NT2/D1 (cell line): ENCODE results near the gene RHOT2.

Source experiments
- DNase-seq: peaks from one replicate; pipeline ENCODE4 v3.0.0-alpha.2; 2011; ENCODE audit warnings: low read depth, low spot score
- H3K27me3 ChIP-seq: 2 replicates; pipeline ENCODE4 v1.6.0; 2011; ENCODE audit warnings: mild to moderate bottlenecking; ENCODE audit not compliant: insufficient read length, insufficient read depth
- H3K36me3 ChIP-seq: 2 replicates; pipeline ENCODE4 v1.6.1; 2011; ENCODE audit warnings: mild to moderate bottlenecking, low read length, mixed read lengths; ENCODE audit not compliant: insufficient read depth, insufficient read length
- H3K4me1 ChIP-seq: 2 replicates; pipeline ENCODE4 v1.5.1; 2011; ENCODE audit not compliant: insufficient read depth, insufficient read length
- H3K4me3 ChIP-seq: 2 replicates; pipeline ENCODE4 v1.5.1; 2011; ENCODE audit warnings: low read depth; ENCODE audit not compliant: insufficient read length
- H3K9ac ChIP-seq: 2 replicates; pipeline ENCODE4 v1.6.0; 2011; ENCODE audit warnings: low read depth; ENCODE audit not compliant: insufficient read length
- H3K9me3 ChIP-seq: 2 replicates; pipeline ENCODE4 v1.5.1; 2011; ENCODE audit warnings: mild to moderate bottlenecking, low read length; ENCODE audit not compliant: insufficient read depth
- SUZ12 ChIP-seq: IDR thresholded peaks from 2 replicates; pipeline ENCODE4 v1.6.1; 2011; ENCODE audit not compliant: insufficient read length, insufficient read depth; ENCODE audit errors: extremely low read depth
- YY1 ChIP-seq: IDR thresholded peaks from 2 replicates; pipeline ENCODE4 v1.6.1; 2011; ENCODE audit not compliant: insufficient read length, insufficient read depth
- ZNF274 ChIP-seq: IDR thresholded peaks from 2 replicates; pipeline ENCODE4 v1.6.1; 2011; ENCODE audit warnings: mild to moderate bottlenecking, low read depth, low read length

Gene RHOT2

GRCh38 chr16:645852-646678 lies 21.9 kb upstream of the RHOT2 start:
- H3K9me3 ChIP-seq = no peaks in the 10 kb centered on the region
- peaks cover 9% of the 10 kb centered on the region for H3K27me3 ChIP-seq
- H3K4me3 ChIP-seq = no peak overlapping the region
- peak overlapping the region; percentile 42 for H3K9ac ChIP-seq
- DNase-seq = no peak
- peaks cover 32% of the 10 kb centered on the region for H3K4me1 ChIP-seq
- H3K36me3 ChIP-seq = peaks cover 23% of the 10 kb centered on the region
- no peak for TF ChIP-seq SUZ12
- no peak for TF ChIP-seq YY1
- no peak for TF ChIP-seq ZNF274

DNA sequence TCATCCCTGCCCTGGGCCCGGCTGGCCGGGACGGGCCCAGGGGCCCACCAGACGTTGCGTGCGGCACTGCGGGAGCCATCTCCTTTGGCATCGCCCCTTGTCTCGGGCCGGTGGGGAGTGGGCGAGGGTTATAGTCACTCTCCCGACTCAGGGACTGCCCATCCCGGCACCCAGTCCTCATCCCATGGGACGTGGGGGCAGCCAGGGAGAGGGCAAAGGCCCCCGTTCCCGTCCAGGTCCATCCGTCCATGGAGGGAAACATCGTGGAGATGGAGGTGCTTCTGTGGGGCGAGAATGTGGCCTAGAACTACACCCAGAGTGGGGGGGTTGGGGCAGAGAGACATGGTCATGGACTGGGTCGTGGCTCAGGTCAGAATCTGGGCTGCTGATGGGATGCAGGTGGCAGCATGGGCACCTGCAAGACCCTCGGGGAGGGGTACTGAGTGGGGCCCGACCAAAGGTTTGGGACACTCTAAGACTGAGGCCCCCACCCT lies 21.2 kb upstream of the RHOT2 start:
- no peak overlapping the region for H3K4me3 ChIP-seq
- no peak for TF ChIP-seq YY1
- TF ChIP-seq ZNF274 = no peak
- no peak for TF ChIP-seq SUZ12
- H3K4me1 ChIP-seq = peaks cover 32% of the 10 kb centered on the region
- H3K9ac ChIP-seq = no peak overlapping the region
- no peak for DNase-seq
- H3K27me3 ChIP-seq = peaks cover 9% of the 10 kb centered on the region
- H3K36me3 ChIP-seq = peaks cover 29% of the 10 kb centered on the region
- H3K9me3 ChIP-seq = no peaks in the 10 kb centered on the region

GRCh38 chr16:647173-647902 lies 20.6 kb upstream of the RHOT2 start:
- peaks cover 32% of the 10 kb centered on the region for H3K4me1 ChIP-seq

DNA sequence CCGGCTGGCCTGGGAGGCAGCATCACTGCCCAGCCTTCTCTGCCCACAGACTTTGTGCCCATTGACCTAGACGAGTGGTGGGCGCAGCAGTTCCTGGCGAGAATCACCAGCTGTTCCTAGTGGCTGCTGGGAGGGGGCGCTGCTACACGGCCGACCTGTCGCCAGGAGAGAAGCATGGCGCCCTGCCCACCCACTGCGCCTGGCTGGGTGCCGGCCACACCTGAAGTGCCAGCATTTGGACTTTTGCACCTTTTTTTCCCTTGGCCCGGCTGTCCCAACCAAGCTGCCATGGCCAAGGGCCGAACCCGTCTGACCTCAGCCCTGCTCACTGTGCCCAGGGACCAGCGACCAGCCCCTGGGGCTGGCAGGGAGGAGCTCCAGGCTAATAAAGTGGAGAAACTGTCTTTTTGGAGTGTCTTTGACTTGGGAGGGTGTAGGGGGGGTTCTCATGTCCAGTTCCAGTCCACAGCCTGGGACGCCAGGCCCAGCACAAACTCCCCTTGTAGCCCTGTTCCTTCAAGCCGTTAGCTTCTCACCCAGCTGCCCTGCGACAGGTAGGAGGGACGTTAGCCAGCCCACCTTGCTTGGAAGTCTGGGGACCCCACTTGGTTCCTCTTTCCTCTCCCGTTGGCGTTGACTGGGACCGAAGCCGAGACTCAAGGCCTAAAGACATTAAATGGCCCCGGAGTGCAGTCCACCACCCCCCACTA lies 19.7 kb upstream of the RHOT2 start:
- no peaks in the 10 kb centered on the region for H3K9me3 ChIP-seq
- no peak for DNase-seq
- H3K4me3 ChIP-seq = peak overlapping the region; percentile 90
- no peaks in the 10 kb centered on the region for H3K27me3 ChIP-seq
- peak overlapping the region; percentile 96 for H3K9ac ChIP-seq
- H3K4me1 ChIP-seq = peaks cover 27% of the 10 kb centered on the region
- H3K36me3 ChIP-seq = peaks cover 44% of the 10 kb centered on the region
- TF ChIP-seq SUZ12 (no peak), ZNF274 (no peak), YY1 (no peak)

More at GRCh38 chr16:647173-647902, 20.6 kb upstream of the RHOT2 start:
- peaks cover 9% of the 10 kb centered on the region for H3K27me3 ChIP-seq
- TF ChIP-seq ZNF274 (no peak), SUZ12 (no peak), YY1 (no peak)
- H3K9ac ChIP-seq = no peak overlapping the region
- H3K36me3 ChIP-seq = peaks cover 35% of the 10 kb centered on the region
- DNase-seq = no peak
- no peaks in the 10 kb centered on the region for H3K9me3 ChIP-seq
- no peak overlapping the region for H3K4me3 ChIP-seq

DNA sequence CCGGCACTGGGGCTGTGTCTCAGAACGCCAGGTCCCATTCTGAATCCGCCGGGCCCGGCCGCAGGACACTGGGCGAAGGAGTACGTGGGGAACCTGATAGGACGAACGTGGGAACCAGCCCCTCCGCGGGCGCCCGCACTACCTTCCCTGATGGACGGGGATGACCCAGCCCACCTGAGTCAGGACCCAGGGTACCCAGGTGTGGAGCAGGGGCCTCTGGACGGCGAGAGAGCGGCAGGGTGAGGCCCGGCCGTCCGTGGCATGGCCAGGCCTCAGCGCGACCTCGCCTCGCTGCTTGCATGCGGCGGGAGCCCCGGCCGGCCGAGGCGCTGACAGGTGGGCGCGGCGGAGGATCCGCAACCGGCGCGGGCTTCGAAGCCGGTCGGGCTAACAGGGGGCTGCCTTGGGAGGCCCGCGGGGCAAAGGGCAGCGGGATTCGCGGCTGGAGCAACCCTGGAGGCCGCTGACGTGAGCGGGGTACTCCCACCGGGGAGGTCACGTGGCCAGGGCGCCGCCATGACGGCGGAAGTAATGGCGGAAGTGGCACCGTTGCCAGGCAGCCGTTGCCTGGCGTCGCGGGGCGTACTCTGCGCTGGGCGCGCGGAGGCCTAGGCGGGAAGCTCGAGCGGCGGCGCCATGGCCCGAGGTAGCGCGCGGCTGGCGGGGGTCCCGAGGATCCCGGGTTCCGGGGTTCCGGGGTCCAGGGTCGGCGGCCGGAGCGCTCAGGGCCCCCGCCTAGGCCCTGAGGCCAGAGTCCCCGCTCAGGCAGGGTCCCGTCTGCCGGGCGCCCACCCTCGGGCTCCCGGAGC lies 18.9 kb upstream of the RHOT2 start, which contains the start of gene WDR90:
TSS of gene WDR90 (plus strand) at position 585 of the 809 bp plus-strand sequence. CDS start at position 637, 52 bp downstream.
- H3K4me1 ChIP-seq = peaks cover 30% of the 10 kb centered on the region
- DNase-seq = peak; percentile 87
- H3K36me3 ChIP-seq = peaks cover 52% of the 10 kb centered on the region
- peak within 1 kb of the TSS; percentile 96 for H3K9ac ChIP-seq
- peak within 1 kb of the TSS; percentile 90 for H3K4me3 ChIP-seq
- H3K27me3 ChIP-seq = no peaks in the 10 kb centered on the region
- H3K9me3 ChIP-seq = no peaks in the 10 kb centered on the region
- TF ChIP-seq YY1 (peak; percentile 92), SUZ12 (no peak), ZNF274 (no peak)

- Histone ChIP-seq H3K9me3 (no peaks in the 10 kb centered on the region), H3K36me3 (peaks cover 54% of the 10 kb centered on the region), H3K9ac (peak overlapping the region; percentile 96), H3K27me3 (no peaks in the 10 kb centered on the region), H3K4me3 (peak overlapping the region; percentile 90), H3K4me1 (peaks cover 28% of the 10 kb centered on the region)
- no peak for DNase-seq
- TF ChIP-seq SUZ12 = no peak
- no peak for TF ChIP-seq ZNF274
- TF ChIP-seq YY1 = no peak
These were observed 18.3 kb upstream of the RHOT2 start for GRCh38 chr16:649631-650030.
